A549 (cell line): Measurements from ENCODE around the gene PRDX2. TPM values are rescaled to one million over a fixed set of nuclear protein-coding genes. Genes with fewer than 3 reads are reported as not detected.

Experiments used
- ATAC-seq, 2 experiments: fragments of 200-7000 bp in 1 of 2; fragments of >200 bp in 1 of 2; cut with Nextera tagmentation in 1 of 2; cut with Tn5 transposase in 1 of 2; 3 replicates each; pipeline versions ENCODE4 v1.8.0 to v1.9.1; 2018 to 2020; ENCODE audit warnings: mild to moderate bottlenecking in 1 of 2, moderate library complexity in 1 of 2
- CTCF ChIA-PET: fragments of 300-600 bp; sonication (Branson Sonifier 250); formaldehyde crosslinking; extraction: SDS; loops from one replicate; lab custom pipeline; 2021; ENCODE audit warnings: antibody characterized with exemption, inconsistent platforms; lab: Yijun Ruan, JAX
- POLR2A ChIA-PET: fragments of 350-600 bp; formaldehyde crosslinking; extraction: SDS; loops from one replicate; lab custom pipeline; 2021; ENCODE audit warnings: antibody characterized with exemption, inconsistent platforms; lab: Yijun Ruan, JAX
- DNase-seq, 2 experiments: peaks; one replicate each; pipeline versions ENCODE4 v3.0.0 to v3.0.0-alpha.2; 2011 to 2016; ENCODE audit warnings: low read depth in 1 of 2, low spot score in 1 of 2
- FAIRE-seq: peaks from 2 replicates; lab custom pipeline; 2011; peaks lifted over from hg19 to GRCh38; lab: Jason Lieb, UNC
- H3K27ac ChIP-seq, 2 experiments: fragments of >200 bp; sonication (Bioruptor Twin); formaldehyde crosslinking; 3 replicates each; pipeline ENCODE4 v1.5.1; 2016 to 2017
- H3K4me1 ChIP-seq: fragments of >200 bp; sonication (Bioruptor Twin); formaldehyde crosslinking; 3 replicates; pipeline ENCODE4 v1.6.1; 2016
- H3K4me2 ChIP-seq: fragments of >200 bp; sonication (Bioruptor Twin); formaldehyde crosslinking; 3 replicates; pipeline ENCODE4 v1.6.1; 2016
- H3K4me3 ChIP-seq: fragments of >200 bp; sonication (Bioruptor Twin); formaldehyde crosslinking; 3 replicates; pipeline ENCODE4 v1.5.1; 2016
- H3K9me3 ChIP-seq: fragments of >200 bp; sonication (Bioruptor Twin); formaldehyde crosslinking; 3 replicates; pipeline ENCODE4 v1.6.1; 2016
- BHLHE40 ChIP-seq: IDR thresholded peaks from 2 replicates; pipeline ENCODE4 v1.6.1; 2012; ENCODE audit warnings: low read depth, low read length, inconsistent platforms
- CBX2 ChIP-seq: fragments of 200-600 bp; sonication (generic); IDR thresholded peaks from 2 replicates; pipeline ENCODE4 v1.6.1; 2016; ENCODE audit warnings: low read depth, mild to moderate bottlenecking, borderline replicate concordance
- CBX8 ChIP-seq: fragments of 200-600 bp; sonication (generic); IDR thresholded peaks from 2 replicates; pipeline ENCODE4 v1.6.1; 2016
- E2F6 ChIP-seq: IDR thresholded peaks from 2 replicates; pipeline ENCODE4 v1.6.1; 2012; ENCODE audit warnings: low read depth, borderline replicate concordance
- ESRRA ChIP-seq: fragments of 150-350 bp; IDR thresholded peaks from 2 replicates; pipeline ENCODE4 v1.6.1; 2014; ENCODE audit warnings: mild to moderate bottlenecking, low read length, borderline replicate concordance
- HES2 ChIP-seq: fragments of >200 bp; sonication (Bioruptor Twin); formaldehyde crosslinking; IDR thresholded peaks from 2 replicates; pipeline ENCODE4 v1.6.1; 2016
- HEYL ChIP-seq: fragments of 250-450 bp; sonication (Bioruptor Pico); IDR thresholded peaks from 2 replicates; pipeline ENCODE4 v1.8.0; 2021; ENCODE audit warnings: mild to moderate bottlenecking, moderate library complexity
- HMGXB4 ChIP-seq: fragments of 250-450 bp; sonication (Bioruptor Pico); IDR thresholded peaks from 2 replicates; pipeline ENCODE4 v1.5.0; 2021; ENCODE audit warnings: mild to moderate bottlenecking, moderate library complexity, borderline replicate concordance
- JUN ChIP-seq, 2 experiments: fragments of >200 bp; sonication (Bioruptor Twin); formaldehyde crosslinking; IDR thresholded peaks; 2 replicates in 1 of 2; 3 replicates in 1 of 2; pipeline ENCODE4 v1.6.1; 2016 to 2017
- JUNB ChIP-seq: fragments of >200 bp; sonication (Bioruptor Twin); formaldehyde crosslinking; IDR thresholded peaks from 2 replicates; pipeline ENCODE4 v1.6.1; 2016
- KDM1A ChIP-seq: fragments of 200-600 bp; sonication (generic); IDR thresholded peaks from 2 replicates; pipeline ENCODE4 v1.6.1; 2016; ENCODE audit warnings: low read depth, mild to moderate bottlenecking
- MAFK ChIP-seq: fragments of 450-650 bp; IDR thresholded peaks from 2 replicates; pipeline ENCODE4 v1.6.1; 2014; ENCODE audit not compliant: partially characterized antibody
- MAX ChIP-seq: IDR thresholded peaks from 2 replicates; pipeline ENCODE4 v1.6.1; 2012
- MAZ ChIP-seq: fragments of 150-350 bp; IDR thresholded peaks from 2 replicates; pipeline ENCODE4 v1.6.1; 2014; ENCODE audit warnings: antibody characterized with exemption, low read depth, low read length, borderline replicate concordance
- MYC ChIP-seq: IDR thresholded peaks from 2 replicates; pipeline ENCODE4 v1.6.1; 2012; ENCODE audit warnings: mild to moderate bottlenecking, inconsistent platforms, low read length, improper control_type of control experiment, borderline replicate concordance
- NR3C1 ChIP-seq: fragments of >200 bp; sonication (Bioruptor Twin); formaldehyde crosslinking; IDR thresholded peaks from 3 replicates; pipeline ENCODE4 v1.6.1; 2017
- PBX3 ChIP-seq: IDR thresholded peaks from 2 replicates; pipeline ENCODE4 v1.6.1; 2012
- POLR2AphosphoS2 ChIP-seq: conservative IDR thresholded peaks from 2 replicates; pipeline ENCODE4 v1.6.1; 2012; ENCODE audit warnings: low read length, improper control_type of control experiment, inconsistent platforms
- RAD21 ChIP-seq, 2 experiments: fragments of >200 bp in 1 of 2; sonication (Bioruptor Twin) in 1 of 2; formaldehyde crosslinking in 1 of 2; IDR thresholded peaks in 1 of 2; conservative IDR thresholded peaks in 1 of 2; 2 replicates in 1 of 2; 3 replicates in 1 of 2; pipeline ENCODE4 v1.6.1; 2012 to 2018; ENCODE audit warnings: inconsistent platforms in 1 of 2
- RCOR1 ChIP-seq: fragments of 150-350 bp; IDR thresholded peaks from 2 replicates; pipeline ENCODE4 v1.6.1; 2014; ENCODE audit warnings: antibody characterized with exemption, low read length, low read depth
- RNF2 ChIP-seq: fragments of 200-600 bp; sonication (generic); IDR thresholded peaks from 2 replicates; pipeline ENCODE4 v1.6.1; 2016; ENCODE audit warnings: low read depth, mild to moderate bottlenecking, antibody characterized with exemption, moderate library complexity, borderline replicate concordance
- SMC3 ChIP-seq: fragments of >200 bp; sonication (Bioruptor Twin); formaldehyde crosslinking; IDR thresholded peaks from 3 replicates; pipeline ENCODE4 v1.6.1; 2018; ENCODE audit warnings: inconsistent platforms
- TFCP2L1 ChIP-seq: fragments of 250-450 bp; sonication (Bioruptor Pico); IDR thresholded peaks from 2 replicates; pipeline ENCODE4 v1.5.0; 2021; ENCODE audit warnings: mild to moderate bottlenecking
- USF2 ChIP-seq: fragments of 450-650 bp; IDR thresholded peaks from 2 replicates; pipeline ENCODE4 v1.6.1; 2014; ENCODE audit warnings: antibody characterized with exemption
- ZC3H11A ChIP-seq: fragments of 450-650 bp; IDR thresholded peaks from 2 replicates; pipeline ENCODE4 v1.6.1; 2014; ENCODE audit warnings: antibody characterized with exemption, mild to moderate bottlenecking
- ZFP36 ChIP-seq: fragments of 450-650 bp; IDR thresholded peaks from 2 replicates; pipeline ENCODE4 v1.6.1; 2014; ENCODE audit warnings: borderline replicate concordance; ENCODE audit not compliant: partially characterized antibody
- ZNF302 ChIP-seq: fragments of 250-450 bp; sonication (Bioruptor Pico); IDR thresholded peaks from 2 replicates; pipeline ENCODE4 v1.9.0; 2021; ENCODE audit warnings: inconsistent platforms, mild to moderate bottlenecking, moderate library complexity
- WGBS: methylation state at CpG from one replicate; pipeline ENCODE4 v1.1.6; 2017; ENCODE audit errors: missing lambda C conversion rate; 5-methylcytosine and 5-hydroxymethylcytosine counted together
- polyA plus RNA-seq, 4 experiments: library from polyadenylated mRNA; depleted of rRNA in 3 of 4; stranded (reverse); fragments of >200 nt; fragmentation: RNase III in 1 of 4; extraction: RNeasy Plus Mini Kit Qiagen cat#74134 plus additional on column Dnase treatment in 1 of 4; gene quantifications; 2 replicates in 3 of 4; 3 replicates in 1 of 4; pipeline ENCODE4 v1.2.3, GENCODE V29; 2011 to 2017

PRDX2 gene
- polyA plus RNA-seq, 2 of the 4 experiments (the other 2 are of a cell fraction), result 0.57 to 0.84 TPM

- CTCF ChIA-PET, result interaction anchor here (6.7 kb wide), 1 partner anchor 79 kb away, joined by 79 read pairs; no protein-coding TSS in a partner anchor
- POLR2A ChIA-PET, result no interaction called here
- H3K9me3 ChIP-seq, result no peaks in the 10 kb centered on the region
- H3K4me1 ChIP-seq, result 0 out of 3 replicates have a peak, but pooled peaks cover 3% of the 10 kb centered on the region
- H3K4me3 ChIP-seq, result no peak overlapping the region
- no peak for TF ChIP-seq KDM1A
- peak; percentile 84 for TF ChIP-seq ZFP36
- ATAC-seq (no peak), FAIRE-seq (no peak), DNase-seq (no peak)
- no peak overlapping the region for H3K27ac ChIP-seq
- H3K4me2 ChIP-seq, result no peak overlapping the region
- WGBS, result 80% methylated on average over 3 of the region's 3 CpGs
Measured at GRCh38 chr19:12843999-12844732, 42.6 kb upstream of the PRDX2 start.

GRCh38 chr19:12843328-12843727 is 41.7 kb upstream of the PRDX2 start:
- H3K4me3 ChIP-seq, result no peak overlapping the region
- ATAC-seq (no peak), FAIRE-seq (no peak), DNase-seq (no peak)
- WGBS, result 83% methylated on average over 3 of the region's 11 CpGs
- H3K9me3 ChIP-seq, result no peaks in the 10 kb centered on the region
- H3K27ac ChIP-seq, result no peak overlapping the region
- H3K4me2 ChIP-seq, result no peak overlapping the region
- TF ChIP-seq POLR2AphosphoS2, result no peak
- no peak for TF ChIP-seq RAD21 (conservative IDR thresholded peaks at IDR 0.05 in 1 of 2, IDR thresholded peaks at IDR 0.05 in 1 of 2)
- TF ChIP-seq CBX2, result no peak
- ChIA-PET CTCF (no interaction called here), POLR2A (no interaction called here)
- H3K4me1 ChIP-seq, result 0 out of 3 replicates have a peak, but pooled peaks cover 7% of the 10 kb centered on the region

GRCh38 chr19:12842511-12842910 is 40.9 kb upstream of the PRDX2 start:
- Histone ChIP-seq H3K4me2 (no peak overlapping the region), H3K4me3 (no peak overlapping the region), H3K27ac (no peak overlapping the region), H3K9me3 (no peaks in the 10 kb centered on the region), H3K4me1 (peaks cover 7% of the 10 kb centered on the region; the same call in 1 of the 3 replicates)
- DNase-seq (no peak), FAIRE-seq (no peak), ATAC-seq (no peak)
- TF ChIP-seq ZC3H11A (no peak), HEYL (CRISPR knock-in tag) (no peak), RCOR1 (no peak), PBX3 (no peak), CBX8 (no peak), HMGXB4 (no peak), HES2 (no peak), JUN (IDR thresholded peaks at IDR 0.05) (no peak), RAD21 (conservative IDR thresholded peaks at IDR 0.05 in 1 of 2, IDR thresholded peaks at IDR 0.05 in 1 of 2) (no peak), RNF2 (no peak), BHLHE40 (no peak)
- 94% methylated on average over 18 of the region's 18 CpGs for WGBS
- ChIA-PET POLR2A (no interaction called here), CTCF (no interaction called here)

- 88% methylated on average over 20 of the region's 29 CpGs for WGBS
- DNase-seq, result no peak
- POLR2A ChIA-PET, result no interaction called here
- H3K27ac ChIP-seq, result no peak overlapping the region
- FAIRE-seq, result no peak
- H3K4me2 ChIP-seq, result no peak overlapping the region
- peaks cover 3% of the 10 kb centered on the region; the same call in 1 of the 3 replicates for H3K4me1 ChIP-seq
- no peaks in the 10 kb centered on the region for H3K9me3 ChIP-seq
- CTCF ChIA-PET, result no interaction called here
- ATAC-seq, result no peak
- no peak overlapping the region for H3K4me3 ChIP-seq
- TF ChIP-seq TFCP2L1 (no peak), E2F6 (no peak), JUNB (no peak), RNF2 (no peak), SMC3 (no peak), NR3C1 (no peak), MYC (no peak), ESRRA (no peak), MAZ (no peak), MAX (no peak), POLR2AphosphoS2 (no peak), KDM1A (no peak), USF2 (no peak), ZNF302 (no peak), MAFK (no peak)
Measured at GRCh38 chr19:12841094-12841493, 39.5 kb upstream of the PRDX2 start.
